ENCODE results near the gene WBP2NL.

Gene WBP2NL

GRCh38 chr22:41966607-41967240 is 31.9 kb upstream of the WBP2NL start:
- H3K4me3 ChIP-seq (ENCODE audit: insufficient read depth, low read depth, low read length, poor library complexity, severe bottlenecking), result no peak overlapping the region
- no peak overlapping the region for H3K27ac ChIP-seq (ENCODE audit: insufficient read depth, low read length, poor library complexity, severe bottlenecking)
- no peak for DNase-seq
- H3K9me3 ChIP-seq (ENCODE audit: control insufficient read depth, low read length), result no peaks in the 10 kb centered on the region
- H3K27me3 ChIP-seq (replicated peaks; ENCODE audit: control insufficient read depth, insufficient read depth, low read length, poor library complexity, severe bottlenecking), result no peaks in the 10 kb centered on the region
- no peaks in the 10 kb centered on the region for H3K4me1 ChIP-seq (ENCODE audit: control insufficient read depth, insufficient read depth, low read length, poor library complexity, severe bottlenecking)
- H3K36me3 ChIP-seq (ENCODE audit: control insufficient read depth, insufficient read depth, low read length), result no peaks in the 10 kb centered on the region

GRCh38 chr22:41968601-41969000 is 30.0 kb upstream of the WBP2NL start:
- Histone ChIP-seq H3K9me3 (ENCODE audit: control insufficient read depth, low read length) (no peaks in the 10 kb centered on the region), H3K27ac (ENCODE audit: insufficient read depth, low read length, poor library complexity, severe bottlenecking) (no peak overlapping the region), H3K36me3 (ENCODE audit: control insufficient read depth, insufficient read depth, low read length) (no peaks in the 10 kb centered on the region), H3K4me3 (ENCODE audit: insufficient read depth, low read depth, low read length, poor library complexity, severe bottlenecking) (no peak overlapping the region), H3K4me1 (ENCODE audit: control insufficient read depth, insufficient read depth, low read length, poor library complexity, severe bottlenecking) (no peaks in the 10 kb centered on the region), H3K27me3 (replicated peaks; ENCODE audit: control insufficient read depth, insufficient read depth, low read length, poor library complexity, severe bottlenecking) (peaks cover 7% of the 10 kb centered on the region)
- no peak for DNase-seq

GRCh38 chr22:41969110-41969646 is 29.4 kb upstream of the WBP2NL start, which contains the start of gene SEPTIN3:
Gene SEPTIN3, plus strand, starts transcription at chr22:41969443. Its CDS starts 2,050 bp downstream, at chr22:41971493.
- Histone ChIP-seq H3K27ac (ENCODE audit: insufficient read depth, low read length, poor library complexity, severe bottlenecking) (no peak within 1 kb of the TSS), H3K36me3 (ENCODE audit: control insufficient read depth, insufficient read depth, low read length) (no peaks in the 10 kb centered on the region), H3K27me3 (replicated peaks; ENCODE audit: control insufficient read depth, insufficient read depth, low read length, poor library complexity, severe bottlenecking) (peaks cover 7% of the 10 kb centered on the region), H3K9me3 (ENCODE audit: control insufficient read depth, low read length) (no peaks in the 10 kb centered on the region), H3K4me1 (ENCODE audit: control insufficient read depth, insufficient read depth, low read length, poor library complexity, severe bottlenecking) (no peaks in the 10 kb centered on the region), H3K4me3 (ENCODE audit: insufficient read depth, low read depth, low read length, poor library complexity, severe bottlenecking) (no peak within 1 kb of the TSS)
- DNase-seq, result no peak

- DNase-seq, result no peak
- H3K36me3 ChIP-seq (ENCODE audit: control insufficient read depth, insufficient read depth, low read length), result no peaks in the 10 kb centered on the region
- no peaks in the 10 kb centered on the region for H3K4me1 ChIP-seq (ENCODE audit: control insufficient read depth, insufficient read depth, low read length, poor library complexity, severe bottlenecking)
- peaks cover 14% of the 10 kb centered on the region for H3K27me3 ChIP-seq (replicated peaks; ENCODE audit: control insufficient read depth, insufficient read depth, low read length, poor library complexity, severe bottlenecking)
- H3K4me3 ChIP-seq (ENCODE audit: insufficient read depth, low read depth, low read length, poor library complexity, severe bottlenecking), result no peak overlapping the region
- no peaks in the 10 kb centered on the region for H3K9me3 ChIP-seq (ENCODE audit: control insufficient read depth, low read length)
- H3K27ac ChIP-seq (ENCODE audit: insufficient read depth, low read length, poor library complexity, severe bottlenecking), result no peak overlapping the region
These were observed 28.0 kb upstream of the WBP2NL start for GRCh38 chr22:41970601-41971000.

- no peak for DNase-seq
- peaks cover 18% of the 10 kb centered on the region for H3K27me3 ChIP-seq (replicated peaks; ENCODE audit: control insufficient read depth, insufficient read depth, low read length, poor library complexity, severe bottlenecking)
- H3K27ac ChIP-seq (ENCODE audit: insufficient read depth, low read length, poor library complexity, severe bottlenecking), result no peak overlapping the region
- H3K4me1 ChIP-seq (ENCODE audit: control insufficient read depth, insufficient read depth, low read length, poor library complexity, severe bottlenecking), result peaks cover 4% of the 10 kb centered on the region
- H3K4me3 ChIP-seq (ENCODE audit: insufficient read depth, low read depth, low read length, poor library complexity, severe bottlenecking), result no peak overlapping the region
- no peaks in the 10 kb centered on the region for H3K36me3 ChIP-seq (ENCODE audit: control insufficient read depth, insufficient read depth, low read length)
- H3K9me3 ChIP-seq (ENCODE audit: control insufficient read depth, low read length), result no peaks in the 10 kb centered on the region
These were observed 27.2 kb upstream of the WBP2NL start for GRCh38 chr22:41971431-41971830.

DNA sequence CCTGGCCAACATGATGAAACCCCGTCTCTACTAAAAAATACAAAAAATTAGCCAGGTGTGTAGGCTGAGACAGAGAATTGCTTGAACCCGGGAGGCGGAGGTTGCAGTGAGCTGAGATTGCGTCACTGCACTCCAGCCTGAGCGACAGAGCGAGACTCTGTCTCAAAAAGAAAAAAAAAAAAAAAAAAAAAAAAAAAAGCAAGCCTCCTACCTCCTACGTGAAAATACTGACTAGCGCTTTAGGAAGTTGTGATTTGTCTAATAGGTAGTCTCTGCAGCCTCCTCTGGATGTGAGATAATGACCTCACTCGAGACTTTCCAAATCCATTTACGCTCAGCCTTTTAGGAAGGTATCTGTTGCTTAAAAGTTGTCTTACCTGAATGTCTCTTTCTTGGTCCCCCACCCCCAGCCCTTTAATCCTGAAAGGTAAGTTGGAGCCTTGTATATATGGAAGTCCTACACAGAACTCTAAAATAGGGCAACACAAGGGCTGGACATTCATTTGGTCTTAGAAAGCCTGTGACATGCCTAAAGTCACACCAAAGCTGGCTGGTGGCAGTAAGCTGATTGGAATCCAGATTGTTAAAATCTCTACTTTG is 23.8 kb upstream of the WBP2NL start:
- Histone ChIP-seq H3K27ac (ENCODE audit: insufficient read depth, low read length, poor library complexity, severe bottlenecking) (no peak overlapping the region), H3K27me3 (replicated peaks; ENCODE audit: control insufficient read depth, insufficient read depth, low read length, poor library complexity, severe bottlenecking) (peaks cover 23% of the 10 kb centered on the region), H3K4me3 (ENCODE audit: insufficient read depth, low read depth, low read length, poor library complexity, severe bottlenecking) (no peak overlapping the region), H3K4me1 (ENCODE audit: control insufficient read depth, insufficient read depth, low read length, poor library complexity, severe bottlenecking) (peaks cover 10% of the 10 kb centered on the region), H3K36me3 (ENCODE audit: control insufficient read depth, insufficient read depth, low read length) (no peaks in the 10 kb centered on the region), H3K9me3 (ENCODE audit: control insufficient read depth, low read length) (no peaks in the 10 kb centered on the region)
- no peak for DNase-seq

GRCh38 chr22:41975299-41976069 is 23.1 kb upstream of the WBP2NL start:
- Histone ChIP-seq H3K27me3 (replicated peaks; ENCODE audit: control insufficient read depth, insufficient read depth, low read length, poor library complexity, severe bottlenecking) (peaks cover 23% of the 10 kb centered on the region), H3K9me3 (ENCODE audit: control insufficient read depth, low read length) (no peaks in the 10 kb centered on the region), H3K27ac (ENCODE audit: insufficient read depth, low read length, poor library complexity, severe bottlenecking) (no peak overlapping the region), H3K4me3 (ENCODE audit: insufficient read depth, low read depth, low read length, poor library complexity, severe bottlenecking) (no peak overlapping the region), H3K36me3 (ENCODE audit: control insufficient read depth, insufficient read depth, low read length) (no peaks in the 10 kb centered on the region), H3K4me1 (ENCODE audit: control insufficient read depth, insufficient read depth, low read length, poor library complexity, severe bottlenecking) (peaks cover 10% of the 10 kb centered on the region)
- no peak for DNase-seq

- DNase-seq, result peak; percentile 20 to 33 (median 27)
- Histone ChIP-seq H3K4me3 (ENCODE audit: insufficient read depth, low read depth, low read length, poor library complexity, severe bottlenecking) (peak overlapping the region; percentile 49), H3K27me3 (replicated peaks; ENCODE audit: control insufficient read depth, insufficient read depth, low read length, poor library complexity, severe bottlenecking) (peaks cover 23% of the 10 kb centered on the region), H3K27ac (ENCODE audit: insufficient read depth, low read length, poor library complexity, severe bottlenecking) (no peak overlapping the region), H3K9me3 (ENCODE audit: control insufficient read depth, low read length) (no peaks in the 10 kb centered on the region), H3K36me3 (ENCODE audit: control insufficient read depth, insufficient read depth, low read length) (no peaks in the 10 kb centered on the region), H3K4me1 (ENCODE audit: control insufficient read depth, insufficient read depth, low read length, poor library complexity, severe bottlenecking) (peaks cover 10% of the 10 kb centered on the region)
These were observed 22.3 kb upstream of the WBP2NL start for GRCh38 chr22:41976070-41976901.

DNA sequence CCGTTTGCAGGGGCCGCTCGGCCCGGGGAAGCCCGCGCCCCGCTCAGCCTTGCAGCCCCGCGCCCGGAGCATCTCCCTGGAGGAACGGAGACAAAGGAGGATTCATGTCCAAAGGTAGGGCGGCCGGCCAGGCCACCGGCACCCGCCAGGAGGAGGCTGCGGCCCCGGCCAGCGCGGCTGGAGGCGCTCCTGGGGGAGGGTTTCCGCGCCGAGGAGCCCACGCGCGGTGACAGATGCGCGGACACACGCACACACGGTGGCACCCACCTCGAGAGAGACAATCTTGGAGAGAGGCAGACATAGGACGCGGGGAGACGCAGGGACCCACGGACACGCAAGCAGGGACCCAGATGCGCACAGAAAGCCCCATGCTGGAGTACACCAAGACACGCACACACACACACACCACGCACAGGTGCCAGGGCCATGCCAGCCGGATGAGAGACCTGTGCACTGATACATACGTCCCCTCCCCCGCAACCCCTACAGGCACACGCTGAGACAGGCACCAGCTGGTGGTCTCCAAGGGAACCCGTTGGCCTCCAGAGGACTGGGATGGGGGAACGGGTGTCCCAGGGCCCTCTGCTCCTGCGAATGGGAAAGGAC is 21.5 kb upstream of the WBP2NL start:
- DNase-seq, result no peak
- no peaks in the 10 kb centered on the region for H3K9me3 ChIP-seq (ENCODE audit: control insufficient read depth, low read length)
- H3K27me3 ChIP-seq (replicated peaks; ENCODE audit: control insufficient read depth, insufficient read depth, low read length, poor library complexity, severe bottlenecking), result peaks cover 23% of the 10 kb centered on the region
- peaks cover 10% of the 10 kb centered on the region for H3K4me1 ChIP-seq (ENCODE audit: control insufficient read depth, insufficient read depth, low read length, poor library complexity, severe bottlenecking)
- H3K36me3 ChIP-seq (ENCODE audit: control insufficient read depth, insufficient read depth, low read length), result no peaks in the 10 kb centered on the region
- H3K4me3 ChIP-seq (ENCODE audit: insufficient read depth, low read depth, low read length, poor library complexity, severe bottlenecking), result peak overlapping the region; percentile 63
- no peak overlapping the region for H3K27ac ChIP-seq (ENCODE audit: insufficient read depth, low read length, poor library complexity, severe bottlenecking)

Data from effector memory CD4-positive, alpha-beta T cell (primary cell).